Stimulated activated CD4-positive, alpha-beta T cell treated with anti-CD3 and anti-CD28 coated beads, Interleukin-2, amount 100 ng/mL, for 48 hours (primary cell): ENCODE measurements around the gene TMPRSS2.

Experiments
- DNase-seq, 2 donors: peaks; one replicate each; pipeline ENCODE4 v3.0.0-alpha.2; 2020

TMPRSS2 gene

DNA sequence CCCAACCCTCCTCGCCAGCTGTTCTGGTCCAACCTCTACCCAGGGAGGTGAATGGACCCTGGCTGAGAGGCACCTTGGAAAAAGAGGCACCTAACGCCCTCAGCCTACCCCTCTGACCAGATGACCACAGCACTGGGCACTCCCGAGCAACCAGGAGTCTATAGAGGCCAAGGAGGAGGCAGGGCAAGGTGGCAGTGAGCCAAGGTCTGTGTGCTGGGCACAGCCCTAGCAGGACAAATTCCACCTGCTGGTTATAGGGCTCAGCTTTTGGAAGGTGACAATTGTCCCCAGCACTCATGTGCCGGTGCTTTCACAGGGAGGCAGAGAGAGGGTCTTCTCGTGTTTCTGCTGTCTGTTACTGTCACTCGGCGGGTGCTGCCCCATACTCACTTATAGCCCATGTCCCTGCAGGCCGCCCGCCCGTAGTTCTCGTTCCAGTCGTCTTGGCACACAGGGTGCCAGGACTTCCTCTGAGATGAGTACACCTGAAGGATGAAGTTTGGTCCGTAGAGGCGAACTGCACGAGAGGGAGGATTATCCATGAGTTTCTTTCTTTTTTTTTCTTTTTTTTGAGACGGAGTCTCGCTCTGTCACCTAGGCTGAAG lies 27.8 kb downstream of the TMPRSS2 start:
- DNase-seq, result no peak

GRCh38 chr21:41479686-41480085 lies 28.3 kb downstream of the TMPRSS2 start:
- no peak for DNase-seq

DNA sequence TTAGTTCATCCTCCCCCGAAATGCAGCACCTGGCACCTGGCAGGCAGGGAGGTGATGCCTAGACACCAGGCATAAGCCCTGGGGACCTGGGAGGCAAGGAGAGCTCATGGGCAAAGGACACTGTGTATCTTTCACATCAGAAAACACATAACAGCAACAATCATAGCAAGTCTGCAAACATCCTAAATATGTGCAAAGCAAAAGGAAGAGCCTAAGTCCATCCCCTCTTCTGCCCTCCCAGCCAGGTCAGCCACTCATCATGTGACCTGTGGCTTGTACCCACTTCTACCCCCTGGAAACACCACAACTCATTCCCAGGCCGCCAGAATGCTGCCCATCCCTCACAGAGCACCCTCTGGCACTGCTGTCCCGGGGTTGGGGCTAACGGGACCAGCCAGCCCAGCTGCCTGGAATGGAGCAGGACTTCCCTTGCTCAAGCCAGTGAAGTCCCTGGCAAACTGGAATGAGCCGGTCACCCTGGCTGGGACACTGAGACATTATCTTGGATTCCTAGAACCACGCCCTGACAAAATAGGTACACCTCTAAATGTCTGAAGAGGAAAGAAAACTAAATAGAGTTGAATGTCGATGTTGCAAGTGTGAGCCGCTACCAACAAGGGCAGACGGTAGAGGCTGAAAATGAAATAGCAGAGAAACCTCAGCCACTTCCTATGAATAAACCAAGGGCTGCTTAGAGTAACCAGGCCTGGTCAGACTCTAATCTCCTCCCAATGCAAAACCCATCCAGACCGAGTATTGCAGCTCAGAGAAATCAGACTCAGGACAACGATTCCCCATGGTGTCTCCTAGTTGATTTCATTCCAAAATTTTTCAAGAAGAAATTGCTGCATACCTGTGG lies 29.4 kb downstream of the TMPRSS2 start:
- no peak for DNase-seq

DNA sequence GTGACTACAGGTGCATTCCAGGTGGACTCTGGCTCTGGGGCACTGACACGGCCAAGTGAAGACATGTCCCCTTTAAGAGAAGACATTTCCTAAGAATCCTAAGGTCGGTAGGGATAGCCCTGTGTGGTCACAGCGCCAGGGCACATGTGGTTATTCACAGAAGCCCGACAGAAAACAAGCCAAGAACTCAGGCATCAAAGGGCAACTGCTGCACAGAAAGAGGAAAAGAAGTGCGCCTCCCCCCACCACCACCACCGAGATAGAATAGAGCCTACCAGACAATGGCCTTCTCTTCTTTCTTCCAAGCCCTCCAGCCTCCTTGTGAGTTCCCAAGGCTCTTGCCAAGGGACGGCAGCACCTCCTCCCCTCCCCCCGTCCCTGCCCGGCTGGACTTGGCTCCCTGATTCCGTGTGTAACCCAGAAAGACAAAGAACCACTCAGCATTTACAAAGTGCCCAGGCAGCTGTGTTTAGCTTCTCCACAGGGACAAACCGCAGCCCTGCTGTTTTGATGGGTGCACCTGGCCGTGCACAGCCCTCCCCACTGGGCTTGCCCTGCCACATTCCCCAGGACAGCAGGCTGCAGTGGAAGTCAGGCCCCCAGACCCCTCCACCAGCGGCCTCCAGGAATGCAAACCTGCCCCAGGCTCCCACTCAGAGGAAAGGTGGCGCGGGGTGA lies 30.2 kb downstream of the TMPRSS2 start:
- no peak for DNase-seq

GRCh38 chr21:41475714-41476420 lies 32.1 kb downstream of the TMPRSS2 start:
- no peak for DNase-seq

DNA sequence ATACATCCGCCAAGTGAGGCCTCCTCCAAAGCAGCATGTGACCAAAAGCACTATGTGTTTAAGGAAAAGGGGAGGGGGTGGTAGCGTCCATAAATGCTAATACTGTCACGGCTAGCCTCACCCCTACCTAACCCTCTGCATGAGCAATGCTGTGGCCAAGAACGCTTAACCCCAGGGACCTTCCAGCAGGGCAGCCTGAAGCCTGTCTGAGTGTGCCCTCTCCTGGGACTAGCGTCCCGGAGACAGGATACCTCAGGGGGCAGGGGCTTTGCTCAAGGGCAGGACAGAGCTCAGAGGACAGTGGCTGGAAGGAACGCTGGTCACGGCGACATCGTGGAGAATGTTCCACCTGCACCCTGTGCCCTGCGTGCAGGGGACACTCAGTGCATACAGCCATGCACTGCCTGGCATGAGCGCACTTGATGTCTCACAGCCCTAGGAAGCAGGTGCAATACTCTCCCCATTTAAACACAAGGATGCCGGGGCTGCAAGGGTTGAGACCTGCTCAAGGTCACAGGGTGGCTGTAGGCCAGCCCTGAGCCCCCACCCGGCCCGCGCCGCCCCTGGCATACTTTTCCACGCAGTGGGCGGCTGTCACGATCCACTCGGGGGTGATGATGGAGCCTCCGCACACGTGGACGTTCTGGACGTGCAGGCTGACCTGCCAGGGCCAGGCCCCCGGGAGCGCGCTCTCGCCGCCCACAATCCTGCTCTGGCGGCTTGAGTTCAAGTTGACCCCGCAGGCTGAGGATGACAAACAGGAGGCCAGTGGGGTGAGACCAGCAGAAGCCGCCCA lies 35.0 kb downstream of the TMPRSS2 start:
- DNase-seq, result no peak

GRCh38 chr21:41470054-41470453 lies 37.9 kb downstream of the TMPRSS2 start:
- no peak for DNase-seq

GRCh38 chr21:41466024-41466820 lies 41.7 kb downstream of the TMPRSS2 start:
- no peak for DNase-seq

- no peak for DNase-seq
Measured at GRCh38 chr21:41465176-41465781, 42.7 kb downstream of the TMPRSS2 start.

DNA sequence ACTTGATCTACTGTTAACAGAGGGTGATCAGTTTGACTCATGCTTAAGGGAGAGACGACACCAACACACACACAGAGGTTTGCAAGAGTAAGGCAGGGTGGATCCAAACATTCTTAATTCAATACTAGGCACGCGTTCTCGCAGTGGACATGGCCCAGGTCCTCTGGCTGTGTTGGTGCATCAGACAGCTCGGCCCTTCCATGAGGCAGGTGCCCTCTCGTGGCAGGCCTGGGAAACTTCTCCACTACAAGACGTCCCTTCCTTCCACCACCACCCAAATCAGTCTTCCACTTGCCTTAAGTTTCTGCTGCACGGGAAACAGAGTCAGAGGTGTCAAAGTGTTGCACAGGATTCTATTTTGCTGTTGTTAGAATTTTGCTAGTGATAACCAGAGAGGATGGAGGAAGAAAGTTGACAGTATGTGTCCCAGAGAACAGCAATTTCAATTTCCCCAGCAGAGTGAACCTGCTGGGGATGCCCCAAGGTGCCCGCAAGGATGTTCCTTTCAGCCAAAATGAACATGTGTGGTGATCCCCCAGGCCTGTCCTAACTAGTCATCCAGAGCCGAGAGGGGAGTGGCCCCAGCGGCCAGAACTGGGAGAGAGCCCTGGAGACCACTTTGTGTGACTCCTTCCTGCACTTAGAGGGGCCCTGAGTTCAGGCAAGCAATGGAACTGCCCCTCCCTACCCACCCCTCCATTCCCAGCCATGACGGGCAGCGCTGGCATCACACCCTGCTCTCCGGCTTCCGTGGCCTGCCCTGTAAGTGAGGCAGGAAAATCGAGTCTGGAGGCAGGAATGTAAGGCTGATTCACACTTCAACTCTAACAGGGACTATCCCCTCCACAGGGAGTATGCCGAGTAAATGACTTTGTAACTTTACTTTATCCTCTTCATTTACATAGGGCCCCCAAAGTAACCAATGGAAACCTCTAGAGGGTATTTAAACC lies 47.1 kb downstream of the TMPRSS2 start:
- peak; percentile 44 to 45 for DNase-seq

DNA sequence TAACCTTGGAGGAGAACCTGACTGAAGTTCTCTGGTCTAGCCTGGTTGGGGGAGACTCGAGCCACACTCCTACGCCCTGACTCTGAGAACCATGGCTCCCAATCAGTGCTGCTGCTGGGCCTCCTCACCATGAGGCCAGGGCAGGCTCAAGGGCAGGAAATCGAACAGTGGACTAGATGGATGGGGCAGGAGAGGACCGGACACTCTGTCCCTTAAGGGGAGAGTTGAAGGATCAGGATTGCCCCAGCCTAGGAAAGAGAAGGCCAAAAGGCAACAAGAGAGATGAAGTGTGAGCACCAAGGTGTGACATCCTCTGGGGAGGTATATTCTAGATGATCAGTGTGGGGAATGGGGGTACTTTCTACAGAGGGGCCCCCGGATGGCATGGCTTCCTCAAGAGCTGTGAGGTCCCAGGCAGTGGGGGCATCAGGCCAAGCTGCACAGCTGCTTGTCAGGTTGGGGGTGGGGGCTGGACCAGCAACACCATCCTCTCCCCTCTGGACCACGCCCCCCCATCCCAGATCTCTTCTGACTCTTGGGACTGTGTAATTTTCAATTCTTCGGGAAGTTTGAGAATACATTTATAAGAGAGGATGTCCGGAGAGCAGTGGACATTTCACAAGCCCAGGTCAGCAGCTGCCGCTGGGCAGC lies 47.9 kb downstream of the TMPRSS2 start:
- no peak for DNase-seq

GRCh38 chr21:41458559-41458958 lies 49.4 kb downstream of the TMPRSS2 start:
- DNase-seq, result no peak

- no peak for DNase-seq
Measured at GRCh38 chr21:41458121-41458520, 49.8 kb downstream of the TMPRSS2 start.

GRCh38 chr21:41453761-41454160 lies 54.2 kb downstream of the TMPRSS2 start:
- no peak for DNase-seq

DNA sequence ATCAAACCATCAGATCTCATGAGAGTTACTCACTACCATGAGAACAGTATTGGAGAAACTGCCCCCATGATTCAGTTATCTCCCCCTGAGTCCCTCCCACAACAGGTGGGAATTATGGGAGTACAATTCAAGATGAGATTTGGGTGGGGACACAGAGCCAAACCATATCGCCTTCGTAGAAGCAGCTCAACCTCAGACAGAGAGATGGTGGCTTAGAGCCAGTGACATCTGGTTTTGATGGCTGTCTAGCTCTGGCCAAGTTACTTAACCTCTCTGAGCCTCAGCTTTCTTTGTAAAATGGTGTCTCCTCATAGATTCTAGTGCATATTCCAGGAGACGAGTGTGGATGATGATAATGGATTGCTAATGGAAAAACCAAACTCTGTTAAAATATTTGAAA lies 54.8 kb downstream of the TMPRSS2 start:
- no peak for DNase-seq

DNA sequence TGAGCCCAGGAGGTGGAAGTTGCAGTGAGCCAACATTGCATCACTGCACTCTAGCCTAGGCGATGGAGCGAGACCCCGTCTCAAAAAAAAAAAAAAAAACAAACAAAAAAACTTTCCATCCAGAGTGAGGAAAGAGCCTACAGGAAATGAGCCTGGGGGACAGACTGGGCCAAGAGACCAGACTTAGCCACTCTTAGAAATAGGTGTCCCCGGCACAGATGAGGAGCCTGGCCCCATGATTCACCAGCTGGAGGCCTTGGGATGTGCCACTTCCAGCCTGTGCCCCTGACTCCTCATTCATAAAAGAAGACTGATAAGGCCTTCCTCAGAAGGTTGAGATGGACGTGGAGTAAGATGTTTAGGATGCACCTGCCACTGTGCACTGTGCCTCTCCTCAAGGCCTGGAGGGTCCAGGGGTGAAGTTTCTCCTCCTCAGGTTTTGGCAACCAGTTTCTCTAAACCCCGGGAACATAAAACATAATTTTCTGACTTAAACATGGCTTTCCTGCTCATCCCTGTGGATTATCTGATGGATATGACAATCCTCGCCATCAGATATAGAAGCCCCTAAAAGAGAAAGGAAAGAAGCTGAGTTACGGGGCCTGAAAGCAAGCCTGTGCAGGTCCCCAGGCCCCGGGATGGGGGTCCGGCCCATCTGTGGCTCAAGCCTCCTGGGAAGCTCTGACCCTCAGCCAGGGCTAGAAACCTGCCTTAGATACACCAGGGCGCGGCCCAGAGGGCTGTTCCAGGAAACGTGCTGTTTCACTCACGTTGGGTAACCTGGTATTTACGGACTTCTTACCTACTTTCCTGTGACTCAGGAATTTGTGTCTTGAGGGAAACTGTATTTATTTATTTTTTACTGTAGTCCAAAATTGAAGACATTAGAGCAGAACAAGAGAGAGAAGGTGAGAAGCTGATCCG lies 55.9 kb downstream of the TMPRSS2 start:
- no peak for DNase-seq

DNA sequence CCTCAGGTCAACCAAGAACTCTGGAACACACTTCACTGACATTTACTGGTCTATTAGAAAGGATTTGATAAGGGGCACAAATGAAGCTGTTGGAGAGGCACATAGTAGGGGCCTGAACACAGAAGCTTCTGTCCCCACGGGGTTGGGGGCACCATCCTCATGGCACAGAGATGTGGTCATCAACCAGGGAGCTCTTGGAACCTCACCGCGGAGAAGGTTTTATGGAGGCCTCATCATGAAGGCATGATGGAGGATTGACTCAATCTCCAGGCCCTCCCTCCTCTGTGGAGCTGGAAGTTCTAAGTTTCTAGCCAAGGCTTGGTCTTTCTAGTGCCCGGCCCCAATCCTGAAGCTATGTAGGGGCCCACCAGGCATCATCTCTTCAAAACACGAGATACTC lies 58.3 kb downstream of the TMPRSS2 start:
- DNase-seq, result no peak

DNA sequence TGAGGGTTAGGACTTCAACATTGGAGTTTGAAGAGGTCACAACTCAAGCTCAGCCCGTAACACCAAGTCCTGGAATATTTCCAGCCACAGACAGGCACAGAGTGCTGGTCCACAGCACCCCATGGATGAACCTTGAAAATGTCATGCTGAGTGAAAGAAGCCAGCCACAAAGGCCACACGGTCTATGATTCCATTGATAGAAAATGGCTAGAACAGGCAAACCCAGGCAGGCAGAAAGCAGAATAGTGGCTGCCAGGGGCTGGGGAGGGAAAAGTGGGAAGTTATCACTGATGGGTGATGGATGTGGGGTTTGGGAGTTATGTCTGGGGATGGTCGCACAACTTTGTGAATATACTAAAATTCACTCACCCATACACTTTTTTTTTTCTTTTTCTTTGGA lies 60.6 kb downstream of the TMPRSS2 start:
- DNase-seq, result no peak
